Measurements from ENCODE around the gene DOK7.

DNA sequence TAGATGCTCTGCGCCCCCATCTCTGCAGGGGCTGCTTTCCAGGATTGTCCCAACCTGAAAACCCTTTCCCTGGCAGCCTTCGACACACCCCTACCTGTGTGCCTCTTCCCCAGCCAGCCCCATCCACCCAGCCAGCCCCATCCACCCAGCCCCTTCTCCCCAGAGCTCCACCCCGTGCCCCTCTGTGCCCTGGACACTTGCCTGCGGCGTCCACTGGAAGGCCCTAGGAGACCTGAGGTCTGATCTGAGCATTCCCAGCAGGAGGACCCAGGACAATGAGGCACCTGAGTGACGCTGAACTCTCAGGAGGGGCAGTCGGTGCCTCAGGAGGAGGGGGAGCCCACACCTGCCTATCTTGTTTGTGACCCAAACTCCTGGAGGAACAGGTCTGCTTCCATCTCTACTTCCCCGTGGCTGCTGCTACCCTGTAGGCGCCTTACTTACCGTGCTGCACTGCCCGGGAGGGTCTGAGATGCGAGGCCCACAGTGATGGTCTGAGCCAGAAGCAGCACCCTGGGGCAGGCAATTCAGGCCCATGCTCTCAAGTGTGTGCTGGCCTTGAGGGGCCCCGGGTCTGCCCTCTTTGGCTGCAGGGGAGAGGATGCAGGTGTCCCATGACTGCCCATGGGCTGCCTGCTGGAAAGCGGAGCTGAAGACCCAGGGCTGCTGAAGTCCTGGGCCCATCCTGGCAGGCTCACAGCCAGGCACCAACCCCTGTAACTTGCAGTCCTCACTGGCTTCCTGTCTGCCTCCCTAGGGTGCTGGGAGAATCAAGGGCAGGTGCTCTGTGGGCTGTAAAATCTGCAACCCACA lies 64.2 kb downstream of the DOK7 start:
- TF ChIP-seq, protein P1, sequence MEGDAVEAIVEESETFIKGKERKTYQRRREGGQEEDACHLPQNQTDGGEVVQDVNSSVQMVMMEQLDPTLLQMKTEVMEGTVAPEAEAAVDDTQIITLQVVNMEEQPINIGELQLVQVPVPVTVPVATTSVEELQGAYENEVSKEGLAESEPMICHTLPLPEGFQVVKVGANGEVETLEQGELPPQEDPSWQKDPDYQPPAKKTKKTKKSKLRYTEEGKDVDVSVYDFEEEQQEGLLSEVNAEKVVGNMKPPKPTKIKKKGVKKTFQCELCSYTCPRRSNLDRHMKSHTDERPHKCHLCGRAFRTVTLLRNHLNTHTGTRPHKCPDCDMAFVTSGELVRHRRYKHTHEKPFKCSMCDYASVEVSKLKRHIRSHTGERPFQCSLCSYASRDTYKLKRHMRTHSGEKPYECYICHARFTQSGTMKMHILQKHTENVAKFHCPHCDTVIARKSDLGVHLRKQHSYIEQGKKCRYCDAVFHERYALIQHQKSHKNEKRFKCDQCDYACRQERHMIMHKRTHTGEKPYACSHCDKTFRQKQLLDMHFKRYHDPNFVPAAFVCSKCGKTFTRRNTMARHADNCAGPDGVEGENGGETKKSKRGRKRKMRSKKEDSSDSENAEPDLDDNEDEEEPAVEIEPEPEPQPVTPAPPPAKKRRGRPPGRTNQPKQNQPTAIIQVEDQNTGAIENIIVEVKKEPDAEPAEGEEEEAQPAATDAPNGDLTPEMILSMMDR (IDR thresholded peaks at IDR 0.05; ENCODE audit: extremely low read depth in 1 of 2, insufficient read depth in 1 of 2, low read depth in 1 of 2, low read length in 2 of 2), result no peak
- TF ChIP-seq POLR2AphosphoS5 (IDR thresholded peaks at IDR 0.05; ENCODE audit: insufficient read depth, low read depth, low read length) (no peak), JUN (IDR thresholded peaks at IDR 0.05; ENCODE audit: borderline replicate concordance, insufficient read depth, insufficient read length, low read depth) (no peak), MYC (IDR thresholded peaks at IDR 0.05; ENCODE audit: low read depth, low read length) (no peak), POLR2A (IDR thresholded peaks at IDR 0.05; ENCODE audit: low read depth, low read length) (no peak), EZH2 (IDR thresholded peaks at IDR 0.05; ENCODE audit: borderline replicate concordance, low read depth, low read length, severe bottlenecking) (no peak), FOS (IDR thresholded peaks at IDR 0.05; ENCODE audit: borderline replicate concordance, insufficient read depth, low read length) (no peak), GATA2 (IDR thresholded peaks at IDR 0.05; ENCODE audit: insufficient read depth, insufficient read length, low read depth, low read length) (no peak)
- TF ChIP-seq, protein P2, sequence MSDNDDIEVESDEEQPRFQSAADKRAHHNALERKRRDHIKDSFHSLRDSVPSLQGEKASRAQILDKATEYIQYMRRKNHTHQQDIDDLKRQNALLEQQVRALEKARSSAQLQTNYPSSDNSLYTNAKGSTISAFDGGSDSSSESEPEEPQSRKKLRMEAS (IDR thresholded peaks at IDR 0.05; ENCODE audit: insufficient read depth, insufficient read length), result no peak

All from endothelial cell of umbilical vein (primary cell).